Mesenchymal stem cell (in vitro differentiated cells and primary cell): ENCODE measurements around the gene PRM2.

Experiments
- DNase-seq: peaks from one replicate; pipeline ENCODE4 v3.0.0-alpha.2; 2013
- H2AFZ ChIP-seq: one replicate; pipeline ENCODE4 v1.6.1; 2013; ENCODE audit warnings: low read depth, mild to moderate bottlenecking, control low read depth, inconsistent platforms, low read length, moderate library complexity
- H2AK5ac ChIP-seq: 2 replicates; pipeline ENCODE4 v1.6.1; 2013; ENCODE audit warnings: low read length, moderate library complexity, mild to moderate bottlenecking, inconsistent platforms; ENCODE audit not compliant: severe bottlenecking
- H2BK120ac ChIP-seq: one replicate; pipeline ENCODE4 v1.6.1; 2013; ENCODE audit warnings: low read depth, mild to moderate bottlenecking, inconsistent platforms, low read length, moderate library complexity
- H2BK12ac ChIP-seq, 2 experiments: one replicate each; pipeline ENCODE4 v1.6.1; 2013; ENCODE audit warnings: inconsistent platforms in 2 of 2, low read length in 2 of 2, mild to moderate bottlenecking in 2 of 2, moderate library complexity in 2 of 2, control low read depth in 1 of 2
- H2BK15ac ChIP-seq: one replicate; pipeline ENCODE4 v1.6.1; 2013; ENCODE audit warnings: mild to moderate bottlenecking, low read depth, inconsistent platforms; ENCODE audit not compliant: poor library complexity, severe bottlenecking
- H2BK5ac ChIP-seq: 2 replicates; pipeline ENCODE4 v1.6.1; 2013; ENCODE audit warnings: low read depth, mild to moderate bottlenecking, low read length, control low read depth, inconsistent platforms; ENCODE audit not compliant: poor library complexity, severe bottlenecking
- H3K14ac ChIP-seq, 2 experiments: one replicate each; pipeline ENCODE4 v1.6.1; 2013; ENCODE audit warnings: inconsistent platforms in 2 of 2, low read length in 2 of 2, control low read depth in 1 of 2, mild to moderate bottlenecking in 1 of 2, moderate library complexity in 1 of 2
- H3K18ac ChIP-seq, 2 experiments: one replicate each; pipeline ENCODE4 v1.6.1; 2013; ENCODE audit warnings: inconsistent platforms in 2 of 2, low read length in 2 of 2, control low read depth in 1 of 2, low read depth in 1 of 2, mild to moderate bottlenecking in 1 of 2
- H3K23ac ChIP-seq, 2 experiments: one replicate each; pipeline ENCODE4 v1.6.1; 2013; ENCODE audit warnings: inconsistent platforms in 2 of 2, low read length in 2 of 2, mild to moderate bottlenecking in 2 of 2, moderate library complexity in 2 of 2, control low read depth in 1 of 2
- H3K27ac ChIP-seq: 2 replicates; pipeline ENCODE4 v1.5.1; 2013; ENCODE audit warnings: mild to moderate bottlenecking, moderate library complexity, low read length, control low read depth, inconsistent platforms; ENCODE audit not compliant: poor library complexity, severe bottlenecking
- H3K27me3 ChIP-seq, 2 experiments: 2 replicates each; pipeline versions ENCODE4 v1.6.1 to v1.7.0; 2013; ENCODE audit warnings: low read length in 2 of 2, mild to moderate bottlenecking in 2 of 2, moderate library complexity in 2 of 2, control low read depth in 1 of 2, inconsistent platforms in 1 of 2; ENCODE audit not compliant: control insufficient read depth in 1 of 2, insufficient read depth in 1 of 2
- H3K36me3 ChIP-seq, 2 experiments: 2 replicates each; pipeline versions ENCODE4 v1.6.1 to v1.7.0; 2013; ENCODE audit warnings: low read length in 2 of 2, control low read depth in 1 of 2, inconsistent platforms in 1 of 2, low read depth in 1 of 2, mild to moderate bottlenecking in 1 of 2; ENCODE audit not compliant: insufficient read depth in 2 of 2, control insufficient read depth in 1 of 2
- H3K4ac ChIP-seq, 2 experiments: one replicate each; pipeline ENCODE4 v1.6.1; 2013; ENCODE audit warnings: inconsistent platforms in 2 of 2, low read length in 2 of 2, mild to moderate bottlenecking in 2 of 2, moderate library complexity in 2 of 2, control low read depth in 1 of 2, low read depth in 1 of 2
- H3K4me1 ChIP-seq: 2 replicates; pipeline ENCODE4 v1.6.1; 2013; ENCODE audit warnings: low read depth, low read length, control low read depth; ENCODE audit not compliant: control insufficient read depth, insufficient read depth
- H3K4me2 ChIP-seq: 2 replicates; pipeline ENCODE4 v1.6.1; 2013; ENCODE audit warnings: low read length, mild to moderate bottlenecking, inconsistent platforms; ENCODE audit not compliant: poor library complexity, severe bottlenecking
- H3K4me3 ChIP-seq, 2 experiments: 2 replicates each; pipeline versions ENCODE4 v1.5.1 to v1.7.0; 2013; ENCODE audit warnings: low read length in 2 of 2, mild to moderate bottlenecking in 2 of 2, control low read depth in 1 of 2, low read depth in 1 of 2; ENCODE audit not compliant: insufficient read depth in 1 of 2
- H3K79me1 ChIP-seq: replicated peaks from 2 replicates; pipeline ENCODE4 v1.6.1; 2013; ENCODE audit warnings: mild to moderate bottlenecking, control low read depth, low read length, inconsistent platforms; ENCODE audit not compliant: poor library complexity, severe bottlenecking
- H3K9ac ChIP-seq: 2 replicates; pipeline ENCODE4 v1.7.0; 2013; ENCODE audit warnings: mild to moderate bottlenecking, low read length, moderate library complexity
- H3K9me3 ChIP-seq: 2 replicates; pipeline ENCODE4 v1.7.0; 2013; ENCODE audit warnings: mild to moderate bottlenecking, low read length; ENCODE audit not compliant: control insufficient read depth
- H4K8ac ChIP-seq: one replicate; pipeline ENCODE4 v1.6.1; 2013; ENCODE audit warnings: inconsistent platforms, mild to moderate bottlenecking, low read length, moderate library complexity
- H4K91ac ChIP-seq: one replicate; pipeline ENCODE4 v1.6.1; 2013; ENCODE audit warnings: mild to moderate bottlenecking, low read length, inconsistent platforms
- WGBS: methylation state at CpG from one replicate; pipeline ENCODE4 v1.1.7; 2013; ENCODE audit warnings: mixed read lengths; 5-methylcytosine and 5-hydroxymethylcytosine counted together

Gene PRM2

DNA sequence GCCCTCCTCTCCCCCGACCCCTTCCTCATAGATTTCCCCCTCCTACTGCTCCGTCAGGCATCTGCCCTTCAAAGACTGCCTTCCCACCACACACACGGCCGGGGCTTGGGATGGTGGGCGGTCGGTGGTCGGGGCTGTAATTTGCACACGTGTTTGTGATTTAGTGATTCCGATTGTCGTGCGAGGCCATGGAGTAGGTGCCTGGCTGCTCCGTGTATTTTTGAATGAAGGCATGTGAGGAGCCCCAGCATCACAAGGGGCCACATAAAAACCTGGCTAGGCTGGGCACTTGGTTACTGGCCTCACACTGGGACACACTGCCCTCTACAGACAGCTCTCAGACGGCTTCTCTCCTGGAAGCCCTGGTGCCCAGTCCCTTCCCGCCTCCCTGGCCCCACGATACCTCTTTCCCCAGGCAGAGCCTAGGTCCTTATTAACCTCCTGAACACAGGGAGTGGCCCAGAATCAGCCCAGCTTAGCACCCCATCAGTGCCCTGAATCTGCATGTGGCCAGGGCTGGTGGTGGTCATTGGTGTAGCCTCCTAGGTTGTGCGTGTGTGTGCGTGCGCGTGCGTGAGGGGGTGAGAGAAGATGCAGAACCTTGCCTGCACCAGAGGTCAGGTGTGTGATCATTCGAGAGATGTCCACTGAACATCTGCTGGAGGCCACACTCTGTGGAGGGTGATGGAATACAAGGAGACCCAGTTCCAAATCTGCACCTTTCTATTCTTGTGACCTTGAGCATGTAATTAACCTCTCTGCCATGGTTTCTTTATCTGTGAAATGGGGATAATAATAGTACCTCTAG, 18.9 kb downstream of the PRM2 start:
- Histone ChIP-seq H3K23ac (no peak overlapping the region), H2BK5ac (no peak overlapping the region), H3K9ac (peak overlapping the region; percentile 98), H3K27ac (peak overlapping the region; percentile 49), H3K9me3 (no peaks in the 10 kb centered on the region), H3K79me1 (peaks cover 5% of the 10 kb centered on the region), H3K4me2 (peak overlapping the region; percentile 78), H3K4me3 (peak overlapping the region; percentile 61 to 91), H2BK12ac (peak overlapping the region; percentile 12 to 91), H4K8ac (peak overlapping the region; percentile 29), H2AK5ac (peak overlapping the region; percentile 28), H2AFZ (no peak overlapping the region), H3K36me3 (peaks cover 0 to 17% of the 10 kb centered on the region in 2 experiments), H3K14ac (peak overlapping the region in 1 of 2 experiments; percentile 21), H2BK120ac (peak overlapping the region; percentile 90), H3K27me3 (peaks cover 0 to 13% of the 10 kb centered on the region in 2 experiments), H4K91ac (peak overlapping the region; percentile 12), H2BK15ac (peak overlapping the region; percentile 73), H3K4me1 (peaks cover 33% of the 10 kb centered on the region), H3K18ac (peak overlapping the region; percentile 71 to 95), H3K4ac (peak overlapping the region; percentile 31 to 44)
- peak; percentile 87 for DNase-seq
- 31% methylated on average over 18 of the region's 21 CpGs for WGBS

DNA sequence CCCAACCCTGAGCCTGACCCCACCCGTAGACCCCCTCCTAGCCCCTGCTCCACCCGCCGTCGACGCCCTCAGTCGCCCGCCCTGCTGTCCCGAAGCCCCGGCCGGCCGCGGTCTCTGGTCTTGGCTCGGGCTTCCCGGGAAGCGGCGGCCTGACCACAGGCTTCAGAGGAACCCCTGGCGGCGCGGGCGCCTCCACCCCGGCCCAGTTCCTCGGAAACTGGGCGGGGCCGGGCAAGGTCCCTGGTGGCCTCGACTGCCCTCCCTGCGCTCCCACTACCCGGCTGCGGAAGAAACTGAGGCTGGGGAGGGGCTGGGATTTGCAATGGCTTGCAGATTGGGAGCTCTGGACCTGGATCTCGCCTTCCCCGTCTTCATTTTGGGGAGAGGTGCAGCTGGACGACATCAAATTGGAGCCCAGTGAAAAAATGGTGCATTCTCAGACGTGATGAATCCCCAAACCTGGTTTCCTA, 19.6 kb downstream of the PRM2 start:
- 2% methylated on average over 31 of the region's 32 CpGs for WGBS
- peaks cover 5% of the 10 kb centered on the region for H3K79me1 ChIP-seq
- H2AFZ ChIP-seq: peak overlapping the region; percentile 36
- H3K9ac ChIP-seq: peak overlapping the region; percentile 98
- peak overlapping the region; percentile 49 for H2AK5ac ChIP-seq
- H2BK120ac ChIP-seq: peak overlapping the region; percentile 90
- peak overlapping the region; percentile 12 to 54 for H2BK12ac ChIP-seq
- H3K4me3 ChIP-seq: peak overlapping the region; percentile 61 to 91
- peak overlapping the region; percentile 29 for H4K8ac ChIP-seq
- H2BK5ac ChIP-seq: peak overlapping the region; percentile 84
- H4K91ac ChIP-seq: peak overlapping the region; percentile 12
- peaks cover 0 to 11% of the 10 kb centered on the region in 2 experiments for H3K27me3 ChIP-seq
- peak overlapping the region; percentile 82 for H3K27ac ChIP-seq
- H3K14ac ChIP-seq: peak overlapping the region in 1 of 2 experiments; percentile 11
- H3K4ac ChIP-seq: peak overlapping the region; percentile 31 to 81
- H3K23ac ChIP-seq: peak overlapping the region in 1 of 2 experiments; percentile 35
- H2BK15ac ChIP-seq: peak overlapping the region; percentile 30
- peaks cover 37% of the 10 kb centered on the region for H3K4me1 ChIP-seq
- H3K36me3 ChIP-seq: peaks cover 0 to 20% of the 10 kb centered on the region in 2 experiments
- DNase-seq: peak; percentile 81
- H3K18ac ChIP-seq: peak overlapping the region; percentile 93 to 95
- H3K4me2 ChIP-seq: peak overlapping the region; percentile 78
- no peaks in the 10 kb centered on the region for H3K9me3 ChIP-seq

DNA sequence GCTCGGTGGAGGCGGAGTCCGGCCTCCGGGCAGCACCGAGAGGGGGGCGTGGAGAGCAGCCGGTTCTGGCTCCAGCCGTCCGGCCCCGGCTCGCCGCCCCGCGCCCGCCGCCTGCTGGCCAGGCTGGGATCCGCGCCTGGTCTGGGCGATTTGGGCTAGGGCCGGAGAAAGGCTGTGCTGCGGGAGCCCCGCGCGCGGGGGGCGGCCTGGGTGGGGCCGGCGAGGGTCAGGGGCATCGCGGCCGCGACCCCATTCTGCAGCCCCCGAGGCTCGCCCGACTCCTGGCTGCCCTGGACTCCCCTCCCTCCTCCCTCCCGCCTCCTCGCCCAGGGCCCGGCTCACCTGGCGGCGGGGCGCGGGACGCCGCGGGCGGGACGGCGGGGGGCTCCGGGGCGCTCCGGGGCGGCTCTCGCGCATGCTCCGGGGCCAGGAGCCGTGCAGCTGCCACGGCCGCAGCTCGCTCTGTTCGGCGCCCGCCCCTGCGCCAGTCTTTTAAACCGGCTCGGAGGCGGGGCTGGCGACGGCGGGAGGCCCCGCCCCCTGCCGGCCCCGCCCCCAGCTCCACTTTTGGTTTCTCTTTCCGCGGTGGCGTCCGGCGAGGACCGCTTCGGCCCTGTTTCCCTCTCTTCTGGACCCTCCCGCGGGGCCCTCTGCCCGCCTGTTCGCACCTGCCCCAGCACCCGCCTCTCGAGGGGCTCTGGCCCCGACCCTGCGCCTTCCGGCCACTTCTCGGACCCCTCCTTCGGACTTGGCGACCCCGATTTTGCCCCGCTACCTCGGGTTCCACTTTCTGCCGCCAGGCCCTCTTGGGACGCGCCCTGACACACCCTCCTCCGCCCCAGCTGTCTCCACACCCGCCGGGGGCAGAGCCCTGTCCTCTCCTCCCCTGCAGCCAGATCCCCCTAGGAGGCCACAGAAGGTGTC, 20.3 kb downstream of the PRM2 start, which contains the start of gene SOCS1:
Gene SOCS1 (minus strand): TSS at position 468 of the 924 bp plus-strand sequence. CDS start 726 bp downstream, outside the sequence.
- H4K91ac ChIP-seq: peak within 1 kb of the TSS; percentile 93
- peaks cover 0 to 11% of the 10 kb centered on the region in 2 experiments for H3K27me3 ChIP-seq
- peak within 1 kb of the TSS; percentile 98 for H3K9ac ChIP-seq
- WGBS: under 1% methylated on average over 81 of the region's 100 CpGs
- peak within 1 kb of the TSS; percentile 36 for H2AFZ ChIP-seq
- peaks cover 40% of the 10 kb centered on the region for H3K4me1 ChIP-seq
- H3K18ac ChIP-seq: peak within 1 kb of the TSS; percentile 95 to 97
- peak within 1 kb of the TSS; percentile 84 for H2BK5ac ChIP-seq
- peak within 1 kb of the TSS; percentile 38 for H2BK15ac ChIP-seq
- H3K27ac ChIP-seq: peak within 1 kb of the TSS; percentile 82
- H3K23ac ChIP-seq: peak within 1 kb of the TSS in 1 of 2 experiments; percentile 99
- H3K36me3 ChIP-seq: peaks cover 0 to 24% of the 10 kb centered on the region in 2 experiments
- peak; percentile 87 for DNase-seq
- peak within 1 kb of the TSS; percentile 81 to 89 for H3K4ac ChIP-seq
- H3K4me3 ChIP-seq: peak within 1 kb of the TSS; percentile 84 to 91
- peaks cover 5% of the 10 kb centered on the region for H3K79me1 ChIP-seq
- H2BK12ac ChIP-seq: peak within 1 kb of the TSS; percentile 12 to 67
- no peaks in the 10 kb centered on the region for H3K9me3 ChIP-seq
- peak within 1 kb of the TSS; percentile 90 for H2BK120ac ChIP-seq
- peak within 1 kb of the TSS in 1 of 2 experiments; percentile 44 for H3K14ac ChIP-seq
- peak within 1 kb of the TSS; percentile 49 for H2AK5ac ChIP-seq
- H4K8ac ChIP-seq: peak within 1 kb of the TSS; percentile 61
- H3K4me2 ChIP-seq: peak within 1 kb of the TSS; percentile 90
